NCI-H1930 (cell line): ENCODE data around the gene RND2.

Experiments
- DNase-seq, 2 experiments: peaks; one replicate each; lab custom pipeline; 2025; lab: John Stamatoyannopoulos, UW

RND2 gene

GRCh38 chr17:43006639-43007551 lies 18.1 kb upstream of the RND2 start, which contains the start of gene IFI35:
Gene IFI35, plus strand, starts transcription at chr17:43006784. Its CDS starts 164 bp downstream, at chr17:43006948.
- no peak for DNase-seq

GRCh38 chr17:43010667-43011308 lies 14.2 kb upstream of the RND2 start:
- no peak for DNase-seq

- no peak for DNase-seq
These were observed 13.1 kb upstream of the RND2 start for GRCh38 chr17:43011728-43012472.

- DNase-seq, result no peak
These were observed 11.7 kb upstream of the RND2 start for GRCh38 chr17:43013296-43013695.

- DNase-seq, result no peak
These were observed 10.9 kb upstream of the RND2 start for GRCh38 chr17:43014020-43014648.

- DNase-seq, result no peak
These were observed 10.1 kb upstream of the RND2 start for GRCh38 chr17:43014649-43015542.

- no peak for DNase-seq
These were observed 9.5 kb upstream of the RND2 start for GRCh38 chr17:43015579-43015978.

GRCh38 chr17:43016216-43016615 lies 8.8 kb upstream of the RND2 start:
- DNase-seq, result no peak

- no peak for DNase-seq
These were observed 6.8 kb upstream of the RND2 start for GRCh38 chr17:43018008-43018853.

- DNase-seq, result no peak
These were observed 6.1 kb upstream of the RND2 start for GRCh38 chr17:43018932-43019331.

GRCh38 chr17:43019418-43019817 lies 5.6 kb upstream of the RND2 start:
- DNase-seq, result no peak

GRCh38 chr17:43020030-43020621 lies 4.9 kb upstream of the RND2 start:
- no peak for DNase-seq

GRCh38 chr17:43020789-43021740 lies 4.0 kb upstream of the RND2 start:
- DNase-seq, result peak in 1 of 2 experiments; percentile 56

- DNase-seq, result peak; percentile 55 to 75
These were observed 3.1 kb upstream of the RND2 start, which contains the start of gene VAT1 for GRCh38 chr17:43021741-43022512. Gene VAT1, minus strand, starts transcription at chr17:43022385. Its CDS starts 63 bp downstream, at chr17:43022322.

- no peak for DNase-seq
These were observed 243 bp downstream of the RND2 start for GRCh38 chr17:43025290-43025657.

GRCh38 chr17:43025766-43026537 lies 921 bp downstream of the RND2 start:
- DNase-seq, result no peak

- DNase-seq, result no peak
These were observed 1.6 kb downstream of the RND2 start for GRCh38 chr17:43026595-43026994.
